GM18505 (cell line): ENCODE results near the gene TMEM45A.
"Not testable (repeated sequence)": the region's sequence is repeated elsewhere in the genome, so short reads cannot be mapped to it uniquely, and the experiment has no call there.

Experiments
- ATAC-seq: cut with Tn5 transposase; IDR thresholded peaks from one replicate; pipeline ENCODE4 v1.9.1; 2021; ENCODE audit not compliant: unreplicated experiment
- POLR2A ChIP-seq: IDR thresholded peaks from 4 replicates; pipeline ENCODE4 v1.6.1; 2011; ENCODE audit warnings: borderline replicate concordance; ENCODE audit not compliant: insufficient read depth, insufficient read length; ENCODE audit errors: extremely low read depth

The TMEM45A gene

DNA sequence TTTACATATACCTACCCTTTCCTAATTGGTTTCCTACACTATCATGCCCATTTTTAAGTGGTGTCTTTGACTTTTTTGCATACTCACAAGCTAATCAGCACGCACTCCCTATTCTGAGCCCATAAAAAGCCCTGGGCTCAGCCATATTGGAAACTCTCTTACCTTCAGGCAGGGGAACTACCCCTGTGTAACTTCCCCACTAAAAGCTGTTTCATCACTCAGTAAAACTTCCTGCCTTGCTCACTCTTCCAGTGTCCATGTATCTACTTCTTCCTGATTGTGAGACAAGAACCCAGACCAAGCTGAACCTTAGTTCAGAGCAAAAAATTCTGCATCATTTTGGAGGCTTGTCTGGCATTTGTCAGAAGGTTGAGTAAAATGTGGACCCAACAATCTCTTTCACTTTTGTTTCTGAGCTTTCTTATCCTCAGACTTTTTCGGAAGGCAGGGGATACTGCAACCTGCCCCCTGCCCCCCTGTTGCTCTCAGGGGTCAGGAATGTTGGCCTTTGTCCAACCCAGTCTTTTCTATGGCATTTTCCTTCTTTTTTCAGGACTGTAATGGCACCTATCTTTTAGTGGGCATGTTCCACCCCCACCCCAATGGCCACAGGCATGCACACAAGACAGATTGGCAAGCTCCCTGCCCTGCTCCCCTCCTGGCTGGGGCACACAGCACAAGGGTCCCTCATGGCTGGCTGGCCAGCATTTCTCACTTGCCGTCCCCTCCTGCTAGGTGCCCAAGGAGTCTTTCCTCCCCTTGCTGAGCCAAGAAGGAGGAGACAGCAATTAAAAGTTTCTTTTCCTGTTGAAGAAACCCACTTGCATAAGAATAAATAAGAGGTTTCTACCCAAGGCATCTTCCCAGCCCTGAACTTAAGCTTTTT lies 26.3 kb upstream of the TMEM45A start:
- TF ChIP-seq POLR2A, result no peak
- ATAC-seq, result no peak

DNA sequence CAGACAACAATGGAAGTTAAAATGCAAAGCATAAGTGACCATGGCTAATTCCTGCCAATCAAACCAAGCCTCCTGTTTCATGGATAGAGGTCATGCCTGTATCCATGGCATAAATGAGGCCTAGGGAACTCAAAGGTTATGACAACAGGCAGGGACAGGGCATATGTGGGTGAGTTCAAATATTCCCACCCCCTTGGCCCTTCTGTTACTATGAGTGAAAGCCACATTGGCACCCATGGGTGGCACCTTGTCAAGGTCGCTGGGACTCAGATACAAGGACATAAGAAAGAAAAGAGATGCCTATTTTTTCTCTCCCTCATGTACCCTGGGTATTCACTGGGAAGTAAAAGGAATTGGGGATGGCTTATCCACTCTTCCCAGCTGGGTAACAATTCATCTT lies 25.3 kb upstream of the TMEM45A start:
- no peak for TF ChIP-seq POLR2A
- no peak for ATAC-seq

- TF ChIP-seq POLR2A, result no peak
- no peak for ATAC-seq
Observed at GRCh38 chr3:100468676-100469075, 23.7 kb upstream of the TMEM45A start.

GRCh38 chr3:100470951-100471350 lies 21.5 kb upstream of the TMEM45A start:
- ATAC-seq, result no peak
- no peak for TF ChIP-seq POLR2A

DNA sequence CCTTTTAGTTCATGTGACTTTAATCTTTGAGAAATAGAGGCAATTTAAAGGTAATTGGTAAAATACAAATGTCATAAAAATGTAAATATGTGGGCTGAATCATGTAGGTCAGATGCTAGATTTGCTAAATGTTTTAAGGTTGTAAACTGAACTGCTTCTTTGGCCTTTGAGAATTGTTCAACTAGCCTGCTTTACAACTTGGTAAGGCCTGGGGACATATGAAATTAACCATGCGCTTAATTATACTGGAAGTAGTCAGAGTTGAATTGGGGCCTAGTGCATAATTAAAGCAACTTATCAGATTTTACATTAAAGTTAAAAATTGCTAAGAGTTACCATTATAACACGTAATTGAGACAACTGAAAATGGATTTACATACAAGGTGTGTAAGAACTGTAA lies 21.0 kb upstream of the TMEM45A start:
- no peak for ATAC-seq
- TF ChIP-seq POLR2A, result no peak

GRCh38 chr3:100477851-100478360 lies 14.5 kb upstream of the TMEM45A start:
- ATAC-seq, result not testable (repeated sequence)

- not testable (repeated sequence) for ATAC-seq
Observed at GRCh38 chr3:100478521-100478920, 13.9 kb upstream of the TMEM45A start.

GRCh38 chr3:100480081-100480480 lies 12.3 kb upstream of the TMEM45A start:
- ATAC-seq, result no peak
- no peak for TF ChIP-seq POLR2A

GRCh38 chr3:100482176-100482575 lies 10.2 kb upstream of the TMEM45A start:
- no peak for TF ChIP-seq POLR2A
- ATAC-seq, result no peak

- no peak for TF ChIP-seq POLR2A
- ATAC-seq, result no peak
Observed at GRCh38 chr3:100483529-100483928, 8.9 kb upstream of the TMEM45A start.

- no peak for ATAC-seq
- no peak for TF ChIP-seq POLR2A
Observed at GRCh38 chr3:100486808-100487207, 5.6 kb upstream of the TMEM45A start.

DNA sequence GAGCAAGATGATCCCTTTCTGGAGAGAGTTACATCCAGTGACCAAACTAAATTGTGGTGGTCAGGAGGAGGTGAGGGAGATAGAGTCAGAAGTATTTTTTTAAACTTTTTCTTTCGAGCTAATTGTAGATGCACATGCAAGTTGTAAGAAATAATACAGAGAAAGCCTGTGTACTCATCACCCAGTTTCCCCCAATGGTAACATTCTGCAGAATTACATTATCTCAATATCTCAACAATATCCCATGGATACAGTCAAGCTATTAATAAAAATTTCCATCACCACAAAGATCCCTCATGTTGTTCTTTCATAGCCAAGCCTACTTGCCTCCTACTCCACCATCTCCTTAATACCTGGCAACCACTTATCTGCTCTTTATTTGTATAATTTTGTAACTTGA lies 3.3 kb upstream of the TMEM45A start:
- ATAC-seq, result no peak

DNA sequence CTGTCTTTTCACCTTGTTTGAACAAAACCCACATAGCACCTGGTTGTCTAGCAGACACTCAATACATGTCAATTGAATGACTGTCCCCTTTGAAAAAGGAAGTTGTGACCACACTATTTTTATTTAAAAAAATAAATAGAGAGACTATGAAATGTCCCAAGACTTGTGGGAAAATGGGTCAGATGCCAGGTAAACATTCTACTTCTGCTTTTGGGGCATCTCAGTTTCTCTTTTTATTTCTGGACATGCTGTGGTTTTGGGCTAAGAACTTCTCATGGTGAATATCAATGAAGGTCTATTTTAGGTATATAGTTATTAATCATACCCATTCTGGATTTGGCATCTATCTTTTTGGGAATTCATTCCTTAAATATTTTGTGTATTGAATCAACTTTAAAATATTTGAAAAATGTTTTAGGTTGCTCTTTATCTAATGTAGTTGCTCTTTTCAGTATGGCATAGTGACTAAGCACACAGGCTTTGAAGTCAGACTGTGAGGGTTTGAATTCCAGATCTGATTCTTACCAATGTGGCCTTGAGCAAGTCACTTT lies 4.4 kb downstream of the TMEM45A start:
- no peak for TF ChIP-seq POLR2A
- ATAC-seq, result peak; percentile 42

More for the DNA sequence above, 3.3 kb upstream of the TMEM45A start:
- TF ChIP-seq POLR2A, result no peak

GRCh38 chr3:100499651-100500050 lies 7.2 kb downstream of the TMEM45A start:
- no peak for ATAC-seq
- TF ChIP-seq POLR2A, result no peak
